A204.1 (cell line): Measurements from ENCODE around the gene JMJD6.

Experiments
- FAIRE-seq: peaks from 2 replicates; lab custom pipeline; 2012; peaks lifted over from hg19 to GRCh38; lab: Jason Lieb, UNC

The JMJD6 gene

GRCh38 chr17:76697702-76698465, 28.5 kb downstream of the JMJD6 start:
- FAIRE-seq = no peak

GRCh38 chr17:76696763-76697701, 29.4 kb downstream of the JMJD6 start:
- no peak for FAIRE-seq

GRCh38 chr17:76695059-76695831, 31.2 kb downstream of the JMJD6 start:
- FAIRE-seq = no peak

GRCh38 chr17:76691379-76692191, 34.8 kb downstream of the JMJD6 start:
- no peak for FAIRE-seq

GRCh38 chr17:76690596-76691280, 35.7 kb downstream of the JMJD6 start:
- no peak for FAIRE-seq

- FAIRE-seq = no peak
These were observed 36.5 kb downstream of the JMJD6 start for GRCh38 chr17:76689859-76690258.

GRCh38 chr17:76688165-76688622, 38.2 kb downstream of the JMJD6 start:
- FAIRE-seq = no peak

GRCh38 chr17:76687298-76688164, 38.9 kb downstream of the JMJD6 start:
- no peak for FAIRE-seq

GRCh38 chr17:76686538-76687297, 39.7 kb downstream of the JMJD6 start:
- no peak for FAIRE-seq

- FAIRE-seq = no peak
These were observed 40.6 kb downstream of the JMJD6 start for GRCh38 chr17:76685846-76686245.

- no peak for FAIRE-seq
These were observed 41.0 kb downstream of the JMJD6 start for GRCh38 chr17:76685366-76685765.

GRCh38 chr17:76684756-76685155, 41.6 kb downstream of the JMJD6 start:
- FAIRE-seq = no peak

- no peak for FAIRE-seq
These were observed 42.3 kb downstream of the JMJD6 start for GRCh38 chr17:76683921-76684745.

- FAIRE-seq = no peak
These were observed 43.2 kb downstream of the JMJD6 start for GRCh38 chr17:76683011-76683755.

GRCh38 chr17:76682296-76682695, 44.1 kb downstream of the JMJD6 start:
- FAIRE-seq = no peak

- no peak for FAIRE-seq
These were observed 44.9 kb downstream of the JMJD6 start for GRCh38 chr17:76681222-76682137.
